ENCODE results near the gene PTGDR2.

Gene PTGDR2

DNA sequence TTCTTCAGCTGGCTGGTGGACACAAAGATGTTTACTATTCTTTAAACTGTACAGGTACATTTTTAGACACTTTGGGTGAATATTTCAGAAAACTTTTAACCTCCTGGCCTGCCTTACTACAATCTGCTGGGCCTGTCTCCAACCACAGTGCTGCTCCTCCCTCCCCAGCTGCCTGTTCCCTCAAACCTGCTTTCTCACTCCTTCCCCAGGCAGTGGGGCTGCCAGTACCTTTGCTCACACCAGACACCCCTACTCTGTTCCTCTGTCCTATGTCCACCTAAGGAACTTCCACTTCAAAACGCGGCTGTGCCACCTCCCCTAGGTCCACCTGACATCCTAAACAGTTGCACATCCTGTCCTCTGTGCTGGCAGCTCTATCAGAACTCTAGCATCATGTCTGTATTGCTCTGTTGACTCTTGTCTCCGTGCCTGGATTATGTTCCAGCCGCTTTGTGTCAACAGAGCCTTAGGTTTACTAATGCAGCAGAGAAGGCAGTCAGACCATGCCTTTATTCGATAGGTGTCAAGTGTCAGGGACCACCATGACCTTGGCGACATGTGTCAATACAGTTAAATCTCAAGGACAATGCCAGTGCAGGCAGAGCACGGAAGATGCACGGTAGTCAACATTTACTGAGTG lies 25.0 kb upstream of the PTGDR2 start:
- TF ChIP-seq, protein P1, sequence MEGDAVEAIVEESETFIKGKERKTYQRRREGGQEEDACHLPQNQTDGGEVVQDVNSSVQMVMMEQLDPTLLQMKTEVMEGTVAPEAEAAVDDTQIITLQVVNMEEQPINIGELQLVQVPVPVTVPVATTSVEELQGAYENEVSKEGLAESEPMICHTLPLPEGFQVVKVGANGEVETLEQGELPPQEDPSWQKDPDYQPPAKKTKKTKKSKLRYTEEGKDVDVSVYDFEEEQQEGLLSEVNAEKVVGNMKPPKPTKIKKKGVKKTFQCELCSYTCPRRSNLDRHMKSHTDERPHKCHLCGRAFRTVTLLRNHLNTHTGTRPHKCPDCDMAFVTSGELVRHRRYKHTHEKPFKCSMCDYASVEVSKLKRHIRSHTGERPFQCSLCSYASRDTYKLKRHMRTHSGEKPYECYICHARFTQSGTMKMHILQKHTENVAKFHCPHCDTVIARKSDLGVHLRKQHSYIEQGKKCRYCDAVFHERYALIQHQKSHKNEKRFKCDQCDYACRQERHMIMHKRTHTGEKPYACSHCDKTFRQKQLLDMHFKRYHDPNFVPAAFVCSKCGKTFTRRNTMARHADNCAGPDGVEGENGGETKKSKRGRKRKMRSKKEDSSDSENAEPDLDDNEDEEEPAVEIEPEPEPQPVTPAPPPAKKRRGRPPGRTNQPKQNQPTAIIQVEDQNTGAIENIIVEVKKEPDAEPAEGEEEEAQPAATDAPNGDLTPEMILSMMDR (IDR thresholded peaks at IDR 0.05; ENCODE audit: insufficient read depth, low read length): no peak
- TF ChIP-seq SPI1 (IDR thresholded peaks at IDR 0.05; ENCODE audit: borderline replicate concordance, low read depth) (no peak), POLR2AphosphoS5 (IDR thresholded peaks at IDR 0.05; ENCODE audit: low read depth) (no peak), GABPA (IDR thresholded peaks at IDR 0.05; ENCODE audit: low read depth) (no peak), REST (IDR thresholded peaks at IDR 0.05; ENCODE audit: insufficient replicate concordance, low read depth) (no peak)
- H3K4me3 ChIP-seq (replicated peaks; ENCODE audit: insufficient read depth, low read length): no peak overlapping the region
- no peak for DNase-seq (ENCODE audit: low read depth in 1 of 2, low spot score in 1 of 2)
- no peak overlapping the region for H3K27ac ChIP-seq (replicated peaks)
- H3K27me3 ChIP-seq (ENCODE audit: insufficient read depth, poor library complexity, severe bottlenecking): no peaks in the 10 kb centered on the region

- Histone ChIP-seq H3K27me3 (ENCODE audit: insufficient read depth, poor library complexity, severe bottlenecking) (no peaks in the 10 kb centered on the region), H3K27ac (replicated peaks) (no peak overlapping the region), H3K4me3 (replicated peaks; ENCODE audit: insufficient read depth, low read length) (no peak overlapping the region)
- TF ChIP-seq POLR2AphosphoS5 (IDR thresholded peaks at IDR 0.05; ENCODE audit: low read depth): no peak
- TF ChIP-seq, protein P1 (IDR thresholded peaks at IDR 0.05; ENCODE audit: insufficient read depth, low read length): no peak
- TF ChIP-seq REST (IDR thresholded peaks at IDR 0.05; ENCODE audit: insufficient replicate concordance, low read depth): no peak
- no peak for TF ChIP-seq SPI1 (IDR thresholded peaks at IDR 0.05; ENCODE audit: borderline replicate concordance, low read depth)
- no peak for TF ChIP-seq GABPA (IDR thresholded peaks at IDR 0.05; ENCODE audit: low read depth)
- DNase-seq (ENCODE audit: low read depth in 1 of 2, low spot score in 1 of 2): no peak
Observed at GRCh38 chr11:60879971-60880588, 24.3 kb upstream of the PTGDR2 start.

- DNase-seq (ENCODE audit: low read depth in 1 of 2, low spot score in 1 of 2): no peak
- no peak overlapping the region for H3K4me3 ChIP-seq (replicated peaks; ENCODE audit: insufficient read depth, low read length)
- TF ChIP-seq POLR2AphosphoS5 (IDR thresholded peaks at IDR 0.05; ENCODE audit: low read depth): no peak
- no peak for TF ChIP-seq SPI1 (IDR thresholded peaks at IDR 0.05; ENCODE audit: borderline replicate concordance, low read depth)
- TF ChIP-seq, protein P1 (IDR thresholded peaks at IDR 0.05; ENCODE audit: insufficient read depth, low read length): no peak
- no peak for TF ChIP-seq REST (IDR thresholded peaks at IDR 0.05; ENCODE audit: insufficient replicate concordance, low read depth)
- no peak for TF ChIP-seq GABPA (IDR thresholded peaks at IDR 0.05; ENCODE audit: low read depth)
- H3K27ac ChIP-seq (replicated peaks): no peak overlapping the region
- no peaks in the 10 kb centered on the region for H3K27me3 ChIP-seq (ENCODE audit: insufficient read depth, poor library complexity, severe bottlenecking)
Observed at GRCh38 chr11:60879104-60879503, 23.4 kb upstream of the PTGDR2 start.

Data from HL-60 (cell line).